ENCODE measurements around the gene EHD2.

The EHD2 gene

GRCh38 chr19:47742634-47743033, 29.4 kb downstream of the EHD2 start:
- TF ChIP-seq FOXM1 (IDR thresholded peaks at IDR 0.05; ENCODE audit: borderline replicate concordance, low read depth) (no peak), CEBPB (IDR thresholded peaks at IDR 0.05) (no peak)

GRCh38 chr19:47745010-47745901, 32.0 kb downstream of the EHD2 start, which contains the start of gene NOP53:
TSS of gene NOP53 (plus strand) at chr19:47745546. CDS start at chr19:47745560, 14 bp downstream.
- TF ChIP-seq TEAD4 (IDR thresholded peaks at IDR 0.05) (no peak), NFIC (IDR thresholded peaks at IDR 0.05) (peak; percentile 12; the same call in 1 of the 2 replicates), TCF12 (IDR thresholded peaks at IDR 0.05; ENCODE audit: low read depth) (peak; percentile 65; the same call in 1 of the 2 replicates), TAF1 (IDR thresholded peaks at IDR 0.05; ENCODE audit: low read depth) (peak; percentile 82), YY1 (IDR thresholded peaks at IDR 0.05; ENCODE audit: low read depth) (peak; percentile 99), FOXM1 (IDR thresholded peaks at IDR 0.05; ENCODE audit: borderline replicate concordance, low read depth) (no peak), CEBPB (IDR thresholded peaks at IDR 0.05) (no peak), EGR1 (IDR thresholded peaks at IDR 0.05) (peak; percentile 95), MAX (IDR thresholded peaks at IDR 0.05) (peak; percentile 49), CREB1 (IDR thresholded peaks at IDR 0.05; ENCODE audit: low read depth) (peak; percentile 78), RAD21 (IDR thresholded peaks at IDR 0.05; ENCODE audit: low read depth) (no peak)

- TF ChIP-seq EP300 (IDR thresholded peaks at IDR 0.05; ENCODE audit: borderline replicate concordance) (no peak), TCF12 (IDR thresholded peaks at IDR 0.05; ENCODE audit: low read depth) (no peak), TEAD4 (IDR thresholded peaks at IDR 0.05) (no peak), MAX (IDR thresholded peaks at IDR 0.05) (no peak), REST (IDR thresholded peaks at IDR 0.05; ENCODE audit: low read depth) (no peak), NFIC (IDR thresholded peaks at IDR 0.05) (no peak), FOXM1 (IDR thresholded peaks at IDR 0.05; ENCODE audit: borderline replicate concordance, low read depth) (no peak), CREB1 (IDR thresholded peaks at IDR 0.05; ENCODE audit: low read depth) (no peak), TAF1 (IDR thresholded peaks at IDR 0.05; ENCODE audit: low read depth) (no peak), CEBPB (IDR thresholded peaks at IDR 0.05) (no peak), USF1 (IDR thresholded peaks at IDR 0.05) (no peak), ZBTB7A (IDR thresholded peaks at IDR 0.05; ENCODE audit: low read depth) (no peak), YY1 (IDR thresholded peaks at IDR 0.05; ENCODE audit: low read depth) (no peak), RAD21 (IDR thresholded peaks at IDR 0.05; ENCODE audit: low read depth) (no peak), EGR1 (IDR thresholded peaks at IDR 0.05) (no peak)
These were observed 36.1 kb downstream of the EHD2 start for GRCh38 chr19:47749326-47749725.

GRCh38 chr19:47750752-47751151, 37.5 kb downstream of the EHD2 start:
- TF ChIP-seq NFIC (IDR thresholded peaks at IDR 0.05) (no peak), MAX (IDR thresholded peaks at IDR 0.05) (no peak), FOXM1 (IDR thresholded peaks at IDR 0.05; ENCODE audit: borderline replicate concordance, low read depth) (no peak), YY1 (IDR thresholded peaks at IDR 0.05; ENCODE audit: low read depth) (no peak), REST (IDR thresholded peaks at IDR 0.05; ENCODE audit: low read depth) (no peak), TCF12 (IDR thresholded peaks at IDR 0.05; ENCODE audit: low read depth) (no peak), CREB1 (IDR thresholded peaks at IDR 0.05; ENCODE audit: low read depth) (no peak)

- no peak for TF ChIP-seq TEAD4 (IDR thresholded peaks at IDR 0.05)
These were observed 39.4 kb downstream of the EHD2 start for GRCh38 chr19:47752440-47753211.

Measured in Ishikawa (cell line).